Rectal smooth muscle tissue (tissue), 1 donor: ENCODE data around the gene ZNF106.

Source experiments
- H3K27ac ChIP-seq: one replicate; pipeline ENCODE4 v1.7.0; 2013; ENCODE audit warnings: low read depth, low read length, inconsistent platforms
- H3K27me3 ChIP-seq: one replicate; pipeline ENCODE4 v1.7.0; 2013; ENCODE audit warnings: low read length; ENCODE audit not compliant: control insufficient read depth, insufficient read depth
- H3K36me3 ChIP-seq: one replicate; pipeline ENCODE4 v1.7.0; 2013; ENCODE audit warnings: low read length; ENCODE audit not compliant: control insufficient read depth, insufficient read depth
- H3K4me1 ChIP-seq: one replicate; pipeline ENCODE4 v1.7.0; 2013; ENCODE audit warnings: low read length; ENCODE audit not compliant: control insufficient read depth, insufficient read depth
- H3K4me3 ChIP-seq: one replicate; pipeline ENCODE4 v1.7.0; 2013; ENCODE audit warnings: low read length
- H3K9ac ChIP-seq: one replicate; pipeline ENCODE4 v1.7.0; 2013; ENCODE audit warnings: low read length

The ZNF106 gene

DNA sequence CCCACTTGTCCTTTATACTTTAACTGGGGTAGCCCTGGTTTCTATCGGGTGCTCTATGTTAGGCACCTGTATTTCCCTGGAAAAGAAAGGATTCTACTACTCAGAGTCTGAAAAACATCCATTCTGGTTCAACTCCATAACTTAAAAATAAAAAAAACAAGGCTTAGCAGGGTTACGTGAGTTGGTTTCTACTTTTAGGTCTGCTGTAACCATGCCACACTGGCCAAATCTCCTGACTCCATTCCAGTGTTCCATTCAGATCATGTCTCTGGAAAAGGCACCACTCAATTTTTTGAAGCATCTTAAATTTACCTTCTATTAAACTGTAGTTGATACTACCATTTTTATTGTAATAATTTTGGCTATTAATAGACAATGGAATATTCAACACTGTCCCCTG is 69.6 kb downstream of the ZNF106 start:
- Histone ChIP-seq H3K36me3 (peaks cover 33% of the 10 kb centered on the region), H3K4me3 (no peak overlapping the region), H3K27me3 (no peaks in the 10 kb centered on the region), H3K9ac (no peak overlapping the region), H3K4me1 (no peaks in the 10 kb centered on the region), H3K27ac (no peak overlapping the region)

DNA sequence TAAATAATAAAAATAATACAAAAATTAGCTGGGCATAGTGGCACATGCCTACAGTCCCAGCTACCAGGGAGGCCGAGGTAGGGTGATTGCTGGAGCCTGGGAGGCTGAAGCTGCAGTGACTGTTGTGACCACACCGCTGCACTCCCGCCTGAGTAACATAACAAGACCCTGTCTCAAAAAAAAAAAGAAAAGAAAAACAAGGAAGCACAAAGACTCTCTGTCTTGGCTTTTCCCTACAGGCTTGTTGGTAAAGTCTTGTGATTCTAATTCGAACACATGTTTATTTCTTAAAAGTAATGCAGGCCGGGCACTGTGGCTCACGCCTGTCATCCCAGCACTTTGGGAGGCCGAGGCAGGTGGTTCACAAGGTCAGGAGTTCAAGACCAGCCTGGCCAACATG is 71.6 kb downstream of the ZNF106 start:
- no peak overlapping the region for H3K9ac ChIP-seq
- H3K27ac ChIP-seq = no peak overlapping the region
- H3K27me3 ChIP-seq = no peaks in the 10 kb centered on the region
- peaks cover 33% of the 10 kb centered on the region for H3K36me3 ChIP-seq
- H3K4me1 ChIP-seq = no peaks in the 10 kb centered on the region
- H3K4me3 ChIP-seq = no peak overlapping the region

DNA sequence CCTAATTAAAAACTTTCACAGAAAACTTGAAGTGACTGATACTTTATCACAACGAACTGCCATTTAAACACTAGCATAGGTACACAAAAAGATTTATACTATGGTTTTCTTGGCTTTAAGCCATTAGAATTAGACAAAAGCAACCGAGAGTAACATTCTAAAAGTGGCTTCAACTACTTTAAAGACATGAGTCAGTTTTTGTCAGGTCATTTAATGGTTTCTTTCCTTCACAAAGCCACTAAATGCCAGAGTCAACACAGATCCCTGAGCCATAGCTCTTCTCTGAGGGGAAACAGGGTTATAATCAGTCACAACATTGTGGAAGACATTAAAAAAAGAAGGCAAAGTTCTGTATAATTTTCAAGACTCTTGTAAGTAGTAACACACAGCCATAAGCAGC is 77.0 kb downstream of the ZNF106 start:
- Histone ChIP-seq H3K36me3 (peaks cover 21% of the 10 kb centered on the region), H3K27ac (no peak overlapping the region)

DNA sequence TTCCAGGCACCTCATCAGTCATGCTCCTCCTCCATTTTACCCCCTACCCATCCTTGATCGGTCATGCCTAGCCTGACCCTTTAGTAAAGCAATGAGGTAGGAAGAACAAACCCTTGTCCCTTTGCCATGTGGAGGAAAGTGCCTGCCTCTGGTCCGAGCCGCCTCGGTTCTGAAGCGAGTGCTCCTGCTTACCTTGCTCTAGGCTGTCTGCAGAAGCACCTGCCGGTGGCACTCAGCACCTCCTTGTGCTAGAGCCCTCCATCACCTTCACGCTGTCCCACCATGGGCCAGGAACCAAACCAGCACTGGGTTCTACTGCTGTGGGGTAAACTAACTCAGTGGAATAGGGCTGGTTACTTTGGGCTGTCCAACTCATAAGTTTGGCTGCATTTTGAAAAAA is 79.1 kb downstream of the ZNF106 start:
- Histone ChIP-seq H3K4me3 (no peak overlapping the region), H3K27me3 (no peaks in the 10 kb centered on the region), H3K36me3 (peaks cover 18% of the 10 kb centered on the region), H3K9ac (no peak overlapping the region), H3K27ac (no peak overlapping the region), H3K4me1 (no peaks in the 10 kb centered on the region)

More for the DNA sequence above, 77.0 kb downstream of the ZNF106 start:
- Histone ChIP-seq H3K4me3 (no peak overlapping the region), H3K4me1 (no peaks in the 10 kb centered on the region), H3K27me3 (no peaks in the 10 kb centered on the region), H3K9ac (no peak overlapping the region)

DNA sequence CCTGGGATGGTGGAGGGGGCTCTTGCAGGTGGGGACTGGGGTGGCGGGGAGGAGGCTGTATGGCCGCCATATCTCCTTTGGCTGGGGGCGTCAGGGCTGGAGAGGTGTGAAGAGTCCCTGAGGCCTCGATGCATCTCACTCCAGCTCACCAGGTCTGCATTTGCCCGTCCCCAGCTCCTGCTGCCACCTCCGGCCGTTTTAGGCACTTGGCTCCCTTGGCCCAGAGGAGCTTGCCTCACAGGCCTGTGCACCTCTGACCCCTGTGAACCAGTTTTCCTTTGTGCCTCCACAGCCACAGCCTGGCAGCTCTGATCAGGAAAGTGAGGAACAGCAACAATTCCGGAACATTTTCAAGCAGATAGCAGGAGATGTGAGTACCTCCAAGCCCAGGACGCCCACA is 81.9 kb downstream of the ZNF106 start:
- H3K4me3 ChIP-seq = no peak overlapping the region
- H3K27me3 ChIP-seq = no peaks in the 10 kb centered on the region
- H3K4me1 ChIP-seq = no peaks in the 10 kb centered on the region
- H3K9ac ChIP-seq = no peak overlapping the region
- H3K36me3 ChIP-seq = peaks cover 5% of the 10 kb centered on the region
- H3K27ac ChIP-seq = no peak overlapping the region

DNA sequence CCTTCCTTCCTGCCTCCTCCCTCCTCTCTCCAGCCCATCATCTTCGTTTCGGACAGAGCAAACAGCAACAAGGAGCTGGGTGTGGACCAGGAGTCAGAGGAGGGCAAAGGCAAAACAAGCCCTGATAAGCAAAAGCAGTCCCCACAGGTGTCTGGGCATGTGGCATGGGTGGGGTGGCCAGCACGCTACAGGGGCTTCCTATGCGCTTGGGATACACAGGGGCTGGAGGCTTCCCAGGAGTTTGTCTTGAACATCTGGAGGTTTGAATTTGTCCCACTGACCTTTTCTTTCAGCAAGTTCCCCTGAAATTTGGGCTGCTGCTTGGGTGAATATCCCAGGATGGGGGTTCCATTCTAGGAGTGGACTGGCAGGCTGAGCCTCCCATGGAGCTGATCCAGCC is 82.8 kb downstream of the ZNF106 start:
- H3K4me3 ChIP-seq = no peak overlapping the region
- H3K36me3 ChIP-seq = peaks cover 5% of the 10 kb centered on the region
- H3K27me3 ChIP-seq = no peaks in the 10 kb centered on the region
- H3K4me1 ChIP-seq = no peaks in the 10 kb centered on the region
- no peak overlapping the region for H3K9ac ChIP-seq
- no peak overlapping the region for H3K27ac ChIP-seq

DNA sequence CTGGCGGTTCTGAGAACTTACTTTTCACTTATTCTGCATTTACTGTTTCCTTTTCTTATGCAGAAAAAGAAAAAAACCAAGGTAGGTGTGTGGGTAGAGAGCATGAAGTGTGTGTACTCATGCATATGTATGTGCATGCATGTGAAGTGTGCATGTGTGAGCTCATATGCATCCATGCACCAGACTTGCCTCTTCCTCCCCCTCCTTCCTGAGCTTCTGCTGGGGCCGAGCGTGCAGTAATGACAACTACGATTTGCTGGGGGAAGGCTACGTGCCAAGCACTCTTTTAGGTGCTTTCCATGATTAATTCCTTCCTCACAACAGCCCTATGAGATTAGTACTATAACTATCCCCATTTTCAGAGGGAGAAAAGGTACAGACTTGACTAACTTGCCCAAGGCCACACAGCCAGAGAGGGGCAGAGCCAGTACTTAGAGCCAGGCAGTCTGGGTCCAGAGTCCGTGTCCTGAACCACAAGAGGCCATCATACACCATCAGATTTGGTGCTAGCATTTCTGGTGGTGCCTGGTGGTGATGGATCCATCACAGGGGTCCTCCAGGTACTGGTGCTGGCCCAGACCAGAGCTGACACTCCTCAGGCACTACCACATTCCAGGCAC is 85.0 kb downstream of the ZNF106 start:
- H3K4me3 ChIP-seq = no peak overlapping the region
- no peaks in the 10 kb centered on the region for H3K27me3 ChIP-seq
- peaks cover 7% of the 10 kb centered on the region for H3K36me3 ChIP-seq
- no peak overlapping the region for H3K9ac ChIP-seq
- no peak overlapping the region for H3K27ac ChIP-seq
- no peaks in the 10 kb centered on the region for H3K4me1 ChIP-seq

DNA sequence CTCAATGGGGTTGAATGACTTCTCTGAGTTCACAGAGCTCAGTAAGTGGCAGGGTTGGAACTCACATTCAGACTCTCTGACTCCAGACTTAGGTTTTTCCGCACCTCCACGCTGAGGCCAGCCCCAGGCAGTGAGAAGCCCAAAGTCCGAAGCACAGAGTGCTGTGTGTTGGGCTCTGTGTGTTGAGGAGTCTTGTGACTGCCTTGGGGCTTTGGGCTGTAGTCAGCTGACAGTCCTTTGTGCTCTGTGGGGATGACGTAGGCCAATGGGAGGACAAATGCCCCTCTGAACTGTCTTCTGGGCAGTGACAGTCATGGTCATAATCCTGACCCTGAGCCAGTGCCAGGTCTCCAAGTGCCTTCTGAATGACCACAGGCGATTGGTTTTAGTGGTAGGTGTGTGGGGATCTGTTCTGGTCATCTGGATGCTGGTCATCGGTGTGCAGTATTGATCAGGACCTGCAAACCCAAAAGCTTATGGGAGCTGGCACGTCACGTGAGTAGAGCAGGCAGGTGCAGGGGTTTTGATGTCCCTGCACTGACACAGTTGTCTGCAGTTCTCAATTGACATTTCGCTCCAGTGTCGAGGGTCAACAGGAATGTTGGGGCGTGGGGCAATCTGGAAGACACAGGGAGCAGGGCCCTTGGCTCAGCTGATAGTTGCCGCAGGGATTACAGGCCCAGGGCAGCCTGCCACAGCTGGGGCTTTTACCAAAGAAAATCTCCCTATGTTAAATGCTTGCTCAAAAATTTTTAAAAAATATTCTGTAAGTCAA is 86.3 kb downstream of the ZNF106 start:
- no peaks in the 10 kb centered on the region for H3K4me1 ChIP-seq
- no peak overlapping the region for H3K27ac ChIP-seq
- no peak overlapping the region for H3K4me3 ChIP-seq
- H3K9ac ChIP-seq = no peak overlapping the region
- H3K27me3 ChIP-seq = no peaks in the 10 kb centered on the region
- H3K36me3 ChIP-seq = peaks cover 6% of the 10 kb centered on the region

DNA sequence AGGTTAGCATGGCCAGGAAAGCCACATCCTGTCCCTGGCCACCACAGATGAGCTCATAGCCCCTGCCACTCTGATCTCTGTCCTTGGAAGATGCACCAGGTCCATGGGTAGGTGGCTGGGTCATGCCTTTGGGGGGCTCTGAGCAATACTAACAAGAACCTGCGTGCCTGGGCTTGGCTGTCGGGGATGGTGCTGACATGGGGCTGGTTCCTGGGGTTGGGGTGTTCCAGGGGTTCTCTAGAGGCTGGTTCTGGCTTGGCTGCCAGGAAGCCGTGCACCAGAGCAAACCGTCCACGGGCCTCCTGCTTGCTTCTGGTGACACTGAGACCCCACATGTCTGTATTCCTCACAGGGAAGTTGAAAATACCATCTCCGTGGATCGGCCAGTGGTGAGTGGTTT is 87.6 kb downstream of the ZNF106 start:
- H3K4me1 ChIP-seq = no peaks in the 10 kb centered on the region
- H3K36me3 ChIP-seq = peaks cover 10% of the 10 kb centered on the region
- H3K4me3 ChIP-seq = no peak overlapping the region
- no peak overlapping the region for H3K9ac ChIP-seq
- no peak overlapping the region for H3K27ac ChIP-seq
- H3K27me3 ChIP-seq = no peaks in the 10 kb centered on the region

DNA sequence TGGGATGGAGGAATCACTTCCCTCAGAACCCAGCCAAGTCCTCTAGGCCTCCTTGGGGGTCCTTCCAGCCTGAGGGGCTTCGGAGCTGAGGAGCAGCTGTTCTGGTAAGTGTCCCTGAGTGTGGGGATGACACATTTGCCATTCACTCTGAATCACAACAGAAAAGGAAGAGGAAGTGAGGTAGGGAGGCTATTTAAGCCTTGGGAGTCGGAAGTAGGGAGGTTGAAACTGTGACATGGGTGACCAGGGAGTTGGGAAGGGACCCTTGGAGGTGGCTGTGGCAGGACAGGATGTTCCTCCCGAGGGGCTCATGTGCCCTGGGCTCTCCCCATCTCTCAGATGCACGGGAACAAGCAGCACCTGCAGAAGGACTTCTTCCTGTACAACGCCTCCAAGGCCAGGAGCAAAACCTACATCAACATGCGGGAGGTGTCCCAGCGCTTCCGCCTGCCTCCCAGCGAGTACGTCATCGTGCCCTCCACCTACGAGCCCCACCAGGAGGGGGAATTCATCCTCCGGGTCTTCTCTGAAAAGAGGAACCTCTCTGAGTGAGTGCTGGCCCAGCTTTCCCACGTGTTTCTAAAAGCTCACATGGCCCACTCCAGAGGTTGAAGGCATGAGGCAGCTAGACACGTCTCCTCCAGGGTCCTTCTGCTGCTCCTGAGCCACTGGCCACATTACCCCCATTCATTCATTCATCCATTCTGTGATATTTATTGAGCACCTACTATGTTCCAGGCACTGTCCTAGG is 88.3 kb downstream of the ZNF106 start:
- Histone ChIP-seq H3K27me3 (no peaks in the 10 kb centered on the region), H3K36me3 (peaks cover 10% of the 10 kb centered on the region), H3K4me3 (no peak overlapping the region), H3K4me1 (no peaks in the 10 kb centered on the region), H3K27ac (no peak overlapping the region), H3K9ac (no peak overlapping the region)

DNA sequence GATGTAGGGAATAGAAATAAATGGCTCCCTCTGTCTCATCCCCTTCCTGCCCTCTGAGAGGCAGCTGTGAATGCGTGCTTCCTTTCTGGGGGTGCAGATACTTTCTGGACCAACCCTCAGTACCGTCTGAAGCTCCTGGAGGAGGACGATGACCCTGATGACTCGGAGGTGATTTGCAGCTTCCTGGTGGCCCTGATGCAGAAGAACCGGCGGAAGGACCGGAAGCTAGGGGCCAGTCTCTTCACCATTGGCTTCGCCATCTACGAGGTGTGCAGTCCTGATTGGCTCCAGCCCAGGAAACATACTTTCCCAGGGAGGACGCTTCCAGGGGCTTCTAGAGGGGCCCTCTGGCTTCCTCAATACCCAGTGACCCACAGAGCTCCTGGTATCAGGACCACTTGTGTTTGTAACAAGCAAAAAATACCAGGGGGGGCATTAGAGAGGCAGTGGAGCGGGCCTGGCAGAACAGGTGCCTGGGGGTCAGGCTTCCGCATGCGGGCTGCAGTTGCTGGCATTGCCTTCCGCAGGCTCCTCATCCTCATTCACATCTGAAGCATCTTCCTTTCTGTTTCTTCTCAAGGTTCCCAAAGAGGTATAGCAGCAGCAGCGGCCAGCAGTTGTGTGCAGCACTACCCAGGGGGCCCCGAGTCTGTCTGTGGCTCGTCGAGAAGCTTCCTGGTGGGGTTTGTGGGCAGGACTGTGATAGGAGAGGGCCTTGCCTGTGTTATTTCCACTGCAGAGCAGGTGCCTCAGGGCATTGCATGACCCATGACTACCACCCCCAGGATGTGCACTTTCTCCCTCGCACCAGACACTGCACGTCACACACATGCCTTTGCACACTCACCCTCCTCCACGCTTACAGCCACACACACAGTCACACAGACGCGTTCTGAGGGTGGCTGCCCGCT is 89.1 kb downstream of the ZNF106 start:
- Histone ChIP-seq H3K4me3 (no peak overlapping the region), H3K36me3 (peaks cover 10% of the 10 kb centered on the region)

DNA sequence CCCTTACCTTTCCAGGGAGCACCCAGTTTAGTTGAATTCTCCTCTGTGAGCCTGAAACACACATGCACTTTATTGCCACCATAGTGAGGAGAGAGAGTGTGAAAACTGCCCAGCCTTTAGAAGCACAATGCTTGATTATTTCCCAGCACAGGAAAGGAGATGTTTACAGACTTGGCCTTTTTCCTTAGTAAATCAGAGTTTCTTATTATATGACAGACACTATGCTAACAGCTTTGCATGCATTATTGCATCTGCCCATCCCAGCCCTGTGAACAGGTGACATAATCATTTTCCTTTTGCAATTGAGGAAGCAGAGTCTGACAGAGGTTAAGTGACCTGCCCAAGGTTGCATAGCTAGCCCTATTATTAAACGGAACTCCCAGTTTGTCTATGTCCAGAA is 95.1 kb downstream of the ZNF106 start:
- Histone ChIP-seq H3K4me1 (no peaks in the 10 kb centered on the region), H3K27ac (no peak overlapping the region), H3K9ac (no peak overlapping the region)

More for the DNA sequence above, 89.1 kb downstream of the ZNF106 start:
- H3K27ac ChIP-seq = no peak overlapping the region
- no peaks in the 10 kb centered on the region for H3K4me1 ChIP-seq
- no peak overlapping the region for H3K9ac ChIP-seq
- H3K27me3 ChIP-seq = no peaks in the 10 kb centered on the region

More for the DNA sequence above, 95.1 kb downstream of the ZNF106 start:
- H3K27me3 ChIP-seq = no peaks in the 10 kb centered on the region
- no peak overlapping the region for H3K4me3 ChIP-seq
- peaks cover 4% of the 10 kb centered on the region for H3K36me3 ChIP-seq
